GM19351 (cell line): ENCODE results near the gene STRBP.
"Not testable (repeated sequence)": the region's sequence is repeated elsewhere in the genome, so short reads cannot be mapped to it uniquely, and the experiment has no call there.

Experiments used
- ATAC-seq: cut with Tn5 transposase; IDR thresholded peaks from one replicate; pipeline ENCODE4 v1.9.1; 2021; ENCODE audit warnings: mild to moderate bottlenecking, moderate library complexity; ENCODE audit not compliant: unreplicated experiment

Gene STRBP

DNA sequence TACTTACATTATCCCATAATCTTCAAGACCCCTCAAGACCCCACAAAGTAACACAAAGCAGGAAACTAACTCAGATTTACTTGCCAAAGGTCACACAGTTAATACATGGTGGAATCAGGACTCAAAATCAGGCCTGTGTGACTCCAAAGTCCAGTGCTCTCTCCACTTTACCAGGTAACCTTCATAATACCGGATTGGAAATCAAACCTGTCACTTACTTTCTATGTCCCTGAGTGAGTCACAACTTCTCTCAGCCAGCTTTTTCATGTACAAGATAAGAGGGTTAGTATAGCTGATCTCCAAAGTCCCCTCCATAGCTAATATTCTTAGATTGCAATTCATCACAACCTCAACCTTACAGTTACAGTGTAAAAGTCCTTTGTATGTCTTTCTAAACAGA, 17.1 kb downstream of the STRBP start:
- no peak for ATAC-seq

GRCh38 chr9:123250504-123250903, 17.9 kb downstream of the STRBP start:
- ATAC-seq = no peak

GRCh38 chr9:123249162-123249561, 19.2 kb downstream of the STRBP start:
- ATAC-seq = not testable (repeated sequence)

- no peak for ATAC-seq
These were observed 19.8 kb downstream of the STRBP start for GRCh38 chr9:123248630-123249029.

- no peak for ATAC-seq
These were observed 21.9 kb downstream of the STRBP start for GRCh38 chr9:123246534-123246933.

DNA sequence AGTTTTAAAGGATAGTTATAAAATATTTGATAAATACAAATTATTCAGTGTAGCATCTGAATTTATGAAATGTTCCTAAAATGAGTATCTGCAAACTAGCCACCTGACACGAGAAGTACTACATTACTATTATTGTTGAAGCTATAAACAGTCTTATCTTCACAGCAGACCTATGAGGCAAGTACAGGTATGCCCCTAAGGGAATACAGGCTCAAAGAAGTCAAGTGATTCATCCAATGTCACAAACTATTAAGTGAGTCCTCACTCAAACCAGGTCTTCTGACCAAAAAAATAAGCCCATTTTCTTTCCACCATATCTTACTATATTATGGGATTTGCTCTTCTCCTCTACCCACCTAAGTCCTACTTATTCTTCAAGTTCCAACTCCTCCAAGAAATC, 28.7 kb downstream of the STRBP start:
- no peak for ATAC-seq

DNA sequence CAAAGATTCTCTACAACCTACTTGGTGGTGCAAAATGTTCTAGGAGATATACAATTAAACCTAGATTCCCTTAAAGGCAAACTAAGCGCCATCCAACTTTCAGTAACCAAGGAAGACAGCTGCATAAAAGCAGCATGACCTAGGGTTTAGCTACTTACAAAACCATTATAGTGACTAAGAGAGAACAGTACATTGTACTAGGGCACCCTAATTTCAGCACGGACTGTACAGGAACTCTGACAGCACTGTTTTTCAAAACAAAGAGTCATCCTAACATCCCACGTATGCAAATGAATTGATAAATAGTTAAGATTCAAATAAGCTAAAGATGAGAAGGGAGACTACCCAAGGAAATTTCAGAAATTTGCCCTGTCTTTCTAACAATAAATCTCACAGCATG, 30.0 kb downstream of the STRBP start:
- ATAC-seq = no peak

- ATAC-seq = no peak
These were observed 31.2 kb downstream of the STRBP start for GRCh38 chr9:123237220-123237619.

GRCh38 chr9:123235448-123235847, 32.9 kb downstream of the STRBP start:
- ATAC-seq = no peak

DNA sequence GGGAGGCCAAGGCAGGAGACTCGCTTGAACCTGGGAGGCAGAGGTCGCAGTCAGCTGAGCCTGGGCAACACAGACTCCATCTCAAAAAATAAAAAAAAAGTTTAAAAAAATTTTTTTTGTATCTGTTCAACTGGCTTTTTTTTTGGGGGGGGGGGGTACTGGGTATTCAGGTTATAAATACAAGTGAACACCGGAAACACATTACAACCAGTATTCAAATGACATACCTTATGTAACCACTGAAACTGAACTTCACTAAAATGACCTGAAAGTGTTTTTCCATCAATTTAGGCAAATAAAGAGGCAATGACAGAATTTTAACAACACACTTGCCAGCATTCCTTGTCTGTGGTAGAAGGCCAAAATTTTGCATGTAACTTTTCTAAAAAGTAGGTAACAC, 33.5 kb downstream of the STRBP start:
- peak; percentile 70 for ATAC-seq

DNA sequence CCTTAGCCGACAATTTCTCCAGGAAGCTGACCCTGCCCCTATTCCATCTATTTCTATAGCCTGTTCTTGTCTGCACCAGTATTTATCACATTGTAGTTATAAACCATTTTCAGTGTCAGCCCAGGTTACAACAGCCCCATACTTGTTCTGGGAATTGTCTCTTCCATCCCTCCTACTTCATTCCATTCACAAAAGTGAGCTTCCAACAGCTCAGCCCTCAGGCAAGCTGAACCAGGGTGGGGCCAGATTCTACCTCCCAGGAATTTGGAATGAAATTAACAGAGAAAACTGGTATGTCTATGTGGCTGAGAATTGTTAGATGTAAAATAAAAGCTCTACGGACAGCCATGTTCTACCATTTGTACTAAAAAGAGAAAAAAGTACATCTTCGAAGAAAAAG, 36.1 kb downstream of the STRBP start:
- ATAC-seq = no peak

DNA sequence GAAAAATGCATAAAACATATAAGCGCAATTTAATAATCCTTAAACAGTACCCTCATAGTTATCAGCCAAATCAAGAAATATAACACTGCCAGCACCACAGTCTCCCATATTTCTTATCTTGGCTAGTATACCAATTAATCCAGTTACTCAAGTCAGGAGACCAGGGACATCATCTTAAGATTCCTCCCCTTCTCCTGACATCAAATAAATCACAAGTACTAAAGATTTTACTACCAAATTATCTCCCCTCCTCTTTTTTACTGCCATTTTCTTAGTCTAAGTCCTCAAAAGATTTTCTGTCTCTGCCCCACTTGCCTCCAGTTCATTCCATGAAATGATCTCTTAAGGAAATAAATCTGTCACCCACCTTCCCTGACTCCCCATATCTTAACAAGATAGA, 37.0 kb downstream of the STRBP start:
- no peak for ATAC-seq

DNA sequence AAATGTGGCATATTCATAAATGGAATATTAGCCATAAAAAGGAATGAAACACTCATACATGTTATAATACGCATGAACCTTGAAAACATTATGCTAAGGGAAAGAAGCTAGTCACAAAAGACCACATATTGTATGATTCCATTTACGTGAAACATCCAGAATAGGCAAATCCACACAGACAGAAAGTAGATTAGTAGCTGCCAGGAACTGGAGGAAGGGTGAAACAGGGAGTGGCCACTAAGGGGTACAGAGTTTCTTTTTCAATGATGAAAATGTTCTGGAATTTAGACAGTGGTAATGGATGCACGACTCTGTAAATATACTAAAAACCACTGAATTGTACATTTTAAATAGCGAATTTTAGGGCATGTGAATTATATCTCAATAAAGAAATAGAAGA, 39.4 kb downstream of the STRBP start:
- ATAC-seq = no peak

DNA sequence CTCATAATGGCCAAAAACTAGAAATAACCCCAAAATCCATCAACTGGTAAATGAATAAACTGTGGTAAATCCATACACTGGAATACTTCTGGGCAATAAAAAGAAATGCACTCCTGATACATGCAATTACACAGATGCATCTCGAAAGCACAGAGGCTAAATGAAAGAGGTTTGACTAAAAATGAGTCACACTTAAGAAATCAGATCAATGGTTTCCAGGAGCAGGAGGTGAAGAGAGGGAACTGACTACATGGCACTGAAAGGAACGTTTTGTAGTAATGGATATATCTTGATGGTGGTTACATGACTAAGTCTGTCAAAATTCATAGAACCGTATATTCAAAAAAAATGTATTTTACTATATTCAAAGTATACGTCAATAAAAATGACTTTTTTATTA, 42.4 kb downstream of the STRBP start:
- ATAC-seq = no peak

- ATAC-seq = peak; percentile 95
These were observed 43.0 kb downstream of the STRBP start for GRCh38 chr9:123225374-123225813.

DNA sequence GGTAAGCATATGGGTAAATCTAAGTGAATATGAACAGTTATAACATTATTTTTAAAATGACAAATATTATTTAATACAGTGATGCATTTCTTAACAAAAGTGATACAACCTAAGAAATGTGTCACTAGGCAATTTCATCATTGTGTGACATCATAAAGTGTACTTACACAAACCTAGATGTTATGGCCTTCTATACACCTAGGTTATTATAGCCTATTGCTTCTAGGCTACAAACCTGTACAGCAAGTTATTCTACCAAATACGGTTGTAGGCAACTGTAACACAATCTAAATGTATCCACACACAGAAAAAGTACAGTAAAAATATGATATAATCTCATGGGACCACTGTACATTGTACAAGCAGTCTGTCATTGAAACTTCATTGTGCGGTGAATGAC, 48.3 kb downstream of the STRBP start:
- ATAC-seq = no peak

DNA sequence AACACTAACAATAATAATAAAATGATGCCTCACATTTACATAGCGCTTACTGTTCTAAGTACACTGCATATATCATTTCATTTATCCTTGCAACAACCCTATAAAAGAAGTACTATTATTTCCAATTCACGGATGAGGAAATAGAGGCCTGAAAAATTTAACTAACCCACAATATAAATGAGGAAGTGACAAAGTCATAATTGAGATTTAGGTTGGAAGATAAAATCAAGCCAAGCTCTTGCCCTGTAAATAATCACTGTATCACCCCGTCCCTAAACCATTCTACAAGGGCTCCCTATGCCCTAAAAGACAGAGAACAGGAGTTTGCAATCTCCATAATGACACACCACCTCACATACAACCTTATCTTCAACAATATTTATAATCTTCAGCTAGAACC, 49.6 kb downstream of the STRBP start:
- no peak for ATAC-seq

GRCh38 chr9:123217128-123217654, 51.2 kb downstream of the STRBP start:
- ATAC-seq = no peak

DNA sequence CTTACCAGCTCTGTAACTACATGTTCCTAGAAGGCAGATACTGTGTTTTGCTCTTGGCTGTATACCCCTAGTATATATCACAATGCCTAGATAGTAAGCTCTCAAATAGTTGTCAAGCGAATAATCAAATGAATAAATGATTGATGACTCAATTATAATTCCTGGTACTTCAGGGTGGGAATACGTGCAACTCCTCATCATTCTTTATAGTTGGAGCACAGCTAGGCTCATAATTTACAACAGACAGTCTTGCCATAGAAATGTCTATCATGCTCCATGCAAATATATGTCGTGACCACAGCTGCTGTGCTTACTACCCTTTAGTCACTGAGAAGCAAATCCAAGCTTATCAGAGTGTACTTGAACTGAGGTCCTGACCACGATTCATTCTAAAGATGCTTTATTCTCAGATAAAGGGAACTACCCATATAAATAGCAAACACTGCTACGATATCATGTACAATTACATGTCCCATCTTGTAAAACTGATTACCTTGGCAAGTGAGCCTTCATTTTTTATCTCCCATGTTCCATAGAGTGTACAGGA, 52.1 kb downstream of the STRBP start:
- ATAC-seq = no peak

GRCh38 chr9:123211081-123211480, 57.3 kb downstream of the STRBP start:
- no peak for ATAC-seq

DNA sequence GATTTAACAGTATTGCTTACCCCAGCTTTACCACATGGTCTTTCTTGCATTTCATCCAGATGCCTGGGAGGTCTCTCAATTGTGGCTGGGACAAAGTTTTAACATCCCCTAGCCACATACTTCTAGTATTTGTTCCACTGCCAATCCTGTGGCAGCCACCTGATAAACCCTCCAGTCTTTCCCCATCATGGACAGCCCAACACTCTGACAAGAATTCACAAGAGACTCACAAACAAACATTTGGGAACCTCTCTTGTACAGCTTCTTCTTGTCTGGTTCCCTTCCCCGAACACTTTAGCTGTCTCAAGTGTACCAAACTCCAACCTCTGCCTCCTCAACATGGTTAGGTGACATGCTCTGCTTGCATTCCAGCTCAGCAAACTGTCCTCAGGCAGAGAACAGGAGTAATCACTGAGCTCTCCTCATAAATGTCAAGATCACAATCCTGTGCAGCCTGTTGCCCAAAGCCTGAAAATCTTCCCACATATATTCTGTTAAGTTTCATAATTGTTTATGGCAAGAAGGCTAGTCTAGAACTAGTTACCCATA, 59.7 kb downstream of the STRBP start:
- ATAC-seq = no peak

DNA sequence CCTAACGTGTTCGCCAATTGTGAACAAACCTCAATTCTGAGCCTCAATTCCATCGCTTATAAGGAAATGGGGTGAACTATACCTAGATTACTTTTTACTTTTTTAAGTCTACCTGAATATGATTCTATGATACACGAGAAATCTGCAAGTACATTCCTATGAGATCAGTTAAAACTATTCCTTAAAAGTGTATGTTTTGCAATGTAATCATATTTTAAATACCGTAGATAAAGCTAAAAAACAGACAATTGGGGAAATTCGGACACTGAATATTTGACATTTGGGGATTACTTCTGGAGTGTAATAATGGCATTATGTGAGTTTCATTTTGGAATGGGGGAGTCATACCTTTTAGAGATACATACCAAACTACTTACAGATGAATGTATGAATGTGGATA, 62.3 kb downstream of the STRBP start:
- ATAC-seq = no peak

GRCh38 chr9:123201083-123201482, 67.3 kb downstream of the STRBP start:
- no peak for ATAC-seq
